Measurements from ENCODE around the gene FAM13A. TPM values are rescaled to one million over a fixed set of nuclear protein-coding genes. Genes with fewer than 3 reads are reported as not detected.

FAM13A gene
- total RNA-seq, 1 donor from 2014 or later, result 40.3 TPM

DNA sequence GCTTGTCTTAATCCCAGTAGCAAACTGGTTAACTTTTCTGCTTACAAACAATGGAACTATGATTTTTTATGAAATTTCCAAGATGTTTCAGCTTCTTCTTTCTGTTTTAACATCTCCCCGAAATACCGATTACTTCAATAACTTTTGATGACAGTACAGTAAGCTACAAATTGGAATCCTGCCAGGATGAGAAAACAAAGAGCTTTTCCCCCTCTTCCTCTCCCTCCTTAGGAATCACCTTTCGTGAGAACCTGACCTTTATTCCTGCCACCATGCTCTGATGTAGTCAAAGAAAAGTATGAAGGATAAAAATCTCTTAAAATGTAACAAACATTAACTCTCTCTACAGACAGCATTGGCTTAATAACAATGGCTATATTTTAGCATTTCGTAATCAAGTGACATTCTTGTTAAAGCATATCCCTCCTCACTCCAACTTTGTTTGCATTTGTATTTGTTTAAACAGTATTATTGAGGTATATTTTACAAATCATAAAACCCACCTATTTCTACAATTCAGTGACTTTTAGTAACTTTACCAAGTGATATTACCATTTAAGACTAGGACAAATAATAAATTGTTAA, 210.7 kb downstream of the FAM13A start:
- Histone ChIP-seq H4K20me1 (ENCODE audit: low read depth) (no peaks in the 10 kb centered on the region), H3K4me1 (no peaks in the 10 kb centered on the region), H3K4me3 (no peak overlapping the region), H3K9ac (no peak overlapping the region), H2AFZ (replicated peaks) (no peak overlapping the region), H3K79me2 (ENCODE audit: low read depth) (no peaks in the 10 kb centered on the region), H3K36me3 (no peaks in the 10 kb centered on the region), H3F3A (ENCODE audit: low read depth) (no peaks in the 10 kb centered on the region), H3K27me3 (no peaks in the 10 kb centered on the region), H3K27ac (no peak overlapping the region), H3K4me2 (no peak overlapping the region), H3K9me3 (ENCODE audit: low read depth) (no peaks in the 10 kb centered on the region)
- Mint-ChIP-seq H3K27ac (no peak overlapping the region), H3K27me3 (ENCODE audit: insufficient read depth, low read depth) (no peaks in the 10 kb centered on the region), H3K4me1 (peaks cover 4% of the 10 kb centered on the region), H3K9me3 (no peaks in the 10 kb centered on the region), H3K4me3 (no peak overlapping the region), H3K36me3 (peaks cover 7% of the 10 kb centered on the region)
- DNase-seq (ENCODE audit: low spot score), result no peak
- TF ChIP-seq EZH2 (IDR thresholded peaks at IDR 0.05), result no peak
- TF ChIP-seq EZH2phosphoT487 (IDR thresholded peaks at IDR 0.05), result no peak
- TF ChIP-seq CTCF (IDR thresholded peaks at IDR 0.05), result no peak

GRCh38 chr4:88843067-88843685, 213.8 kb downstream of the FAM13A start:
- H4K20me1 ChIP-seq (ENCODE audit: low read depth), result no peaks in the 10 kb centered on the region
- TF ChIP-seq CTCF (IDR thresholded peaks at IDR 0.05) (no peak), EZH2 (IDR thresholded peaks at IDR 0.05) (no peak), EZH2phosphoT487 (IDR thresholded peaks at IDR 0.05) (no peak)

GRCh38 chr4:88841635-88842034, 215.3 kb downstream of the FAM13A start:
- peaks cover 3% of the 10 kb centered on the region for H3K36me3 Mint-ChIP-seq
- no peak overlapping the region for H2AFZ ChIP-seq (replicated peaks)
- no peak overlapping the region for H3K27ac ChIP-seq
- TF ChIP-seq EZH2phosphoT487 (IDR thresholded peaks at IDR 0.05) (no peak), CTCF (IDR thresholded peaks at IDR 0.05) (no peak), EZH2 (IDR thresholded peaks at IDR 0.05) (no peak)
- H4K20me1 ChIP-seq (ENCODE audit: low read depth), result no peaks in the 10 kb centered on the region
- H3K9me3 Mint-ChIP-seq, result no peaks in the 10 kb centered on the region
- H3K4me1 Mint-ChIP-seq, result peaks cover 4% of the 10 kb centered on the region
- no peak for DNase-seq (ENCODE audit: low spot score)
- H3K79me2 ChIP-seq (ENCODE audit: low read depth), result no peaks in the 10 kb centered on the region
- H3K9me3 ChIP-seq (ENCODE audit: low read depth), result no peaks in the 10 kb centered on the region
- no peak overlapping the region for H3K27ac Mint-ChIP-seq
- H3K9ac ChIP-seq, result no peak overlapping the region
- H3K4me3 ChIP-seq, result no peak overlapping the region
- H3F3A ChIP-seq (ENCODE audit: low read depth), result no peaks in the 10 kb centered on the region
- H3K36me3 ChIP-seq, result no peaks in the 10 kb centered on the region
- no peaks in the 10 kb centered on the region for H3K27me3 ChIP-seq
- H3K27me3 Mint-ChIP-seq (ENCODE audit: insufficient read depth, low read depth), result no peaks in the 10 kb centered on the region
- no peak overlapping the region for H3K4me3 Mint-ChIP-seq
- H3K4me1 ChIP-seq, result no peaks in the 10 kb centered on the region
- H3K4me2 ChIP-seq, result no peak overlapping the region

More at GRCh38 chr4:88843067-88843685, 213.8 kb downstream of the FAM13A start:
- Mint-ChIP-seq H3K36me3 (peaks cover 7% of the 10 kb centered on the region), H3K9me3 (no peaks in the 10 kb centered on the region), H3K4me1 (peaks cover 4% of the 10 kb centered on the region), H3K27ac (no peak overlapping the region), H3K4me3 (no peak overlapping the region), H3K27me3 (ENCODE audit: insufficient read depth, low read depth) (no peaks in the 10 kb centered on the region)
- H3K36me3 ChIP-seq, result no peaks in the 10 kb centered on the region
- no peak overlapping the region for H3K9ac ChIP-seq
- no peak overlapping the region for H2AFZ ChIP-seq (replicated peaks)
- no peak overlapping the region for H3K4me3 ChIP-seq
- H3K27ac ChIP-seq, result no peak overlapping the region
- no peaks in the 10 kb centered on the region for H3K9me3 ChIP-seq (ENCODE audit: low read depth)
- H3K4me2 ChIP-seq, result no peak overlapping the region
- no peaks in the 10 kb centered on the region for H3K27me3 ChIP-seq
- no peak for DNase-seq (ENCODE audit: low spot score)
- no peaks in the 10 kb centered on the region for H3K4me1 ChIP-seq
- no peaks in the 10 kb centered on the region for H3F3A ChIP-seq (ENCODE audit: low read depth)
- no peaks in the 10 kb centered on the region for H3K79me2 ChIP-seq (ENCODE audit: low read depth)

All from neural progenitor cell (in vitro differentiated cells).